Measurements from ENCODE around the gene GOSR2.

DNA sequence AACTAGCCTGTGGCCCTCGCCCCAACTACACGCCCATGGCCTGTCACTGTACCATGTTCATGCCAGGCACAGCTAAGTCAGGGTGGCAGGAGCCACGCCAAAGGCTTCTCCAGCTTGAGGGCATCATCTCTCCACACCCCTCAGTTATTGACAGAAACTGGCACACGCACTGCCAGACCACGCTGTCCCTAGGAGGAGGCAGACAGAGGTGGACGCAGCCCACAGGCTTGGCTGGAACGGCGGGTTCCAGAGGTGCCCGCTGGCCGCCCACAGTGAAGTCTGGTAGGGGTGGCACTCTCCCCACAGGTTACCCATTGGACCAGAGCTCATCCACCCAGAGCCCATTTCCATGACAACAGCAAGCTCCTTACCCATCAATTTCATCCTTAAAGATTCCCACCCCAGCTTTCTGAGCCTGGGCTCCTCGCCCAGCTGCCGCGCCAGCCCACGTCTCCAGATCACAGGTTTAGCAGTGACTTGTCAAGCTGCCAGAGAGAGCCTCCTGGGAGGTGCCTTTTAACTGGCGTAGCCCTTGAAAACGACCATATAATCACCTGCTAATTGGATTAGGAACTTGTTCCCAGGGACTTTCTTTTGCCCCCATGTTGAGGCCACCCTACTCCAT lies 28.1 kb downstream of the GOSR2 start:
- TF ChIP-seq, protein P1, sequence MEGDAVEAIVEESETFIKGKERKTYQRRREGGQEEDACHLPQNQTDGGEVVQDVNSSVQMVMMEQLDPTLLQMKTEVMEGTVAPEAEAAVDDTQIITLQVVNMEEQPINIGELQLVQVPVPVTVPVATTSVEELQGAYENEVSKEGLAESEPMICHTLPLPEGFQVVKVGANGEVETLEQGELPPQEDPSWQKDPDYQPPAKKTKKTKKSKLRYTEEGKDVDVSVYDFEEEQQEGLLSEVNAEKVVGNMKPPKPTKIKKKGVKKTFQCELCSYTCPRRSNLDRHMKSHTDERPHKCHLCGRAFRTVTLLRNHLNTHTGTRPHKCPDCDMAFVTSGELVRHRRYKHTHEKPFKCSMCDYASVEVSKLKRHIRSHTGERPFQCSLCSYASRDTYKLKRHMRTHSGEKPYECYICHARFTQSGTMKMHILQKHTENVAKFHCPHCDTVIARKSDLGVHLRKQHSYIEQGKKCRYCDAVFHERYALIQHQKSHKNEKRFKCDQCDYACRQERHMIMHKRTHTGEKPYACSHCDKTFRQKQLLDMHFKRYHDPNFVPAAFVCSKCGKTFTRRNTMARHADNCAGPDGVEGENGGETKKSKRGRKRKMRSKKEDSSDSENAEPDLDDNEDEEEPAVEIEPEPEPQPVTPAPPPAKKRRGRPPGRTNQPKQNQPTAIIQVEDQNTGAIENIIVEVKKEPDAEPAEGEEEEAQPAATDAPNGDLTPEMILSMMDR (conservative IDR thresholded peaks at IDR 0.05; ENCODE audit: low read depth, low read length) = no peak
- TF ChIP-seq, protein P2, sequence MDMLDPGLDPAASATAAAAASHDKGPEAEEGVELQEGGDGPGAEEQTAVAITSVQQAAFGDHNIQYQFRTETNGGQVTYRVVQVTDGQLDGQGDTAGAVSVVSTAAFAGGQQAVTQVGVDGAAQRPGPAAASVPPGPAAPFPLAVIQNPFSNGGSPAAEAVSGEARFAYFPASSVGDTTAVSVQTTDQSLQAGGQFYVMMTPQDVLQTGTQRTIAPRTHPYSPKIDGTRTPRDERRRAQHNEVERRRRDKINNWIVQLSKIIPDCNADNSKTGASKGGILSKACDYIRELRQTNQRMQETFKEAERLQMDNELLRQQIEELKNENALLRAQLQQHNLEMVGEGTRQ (IDR thresholded peaks at IDR 0.05; ENCODE audit: low read depth, low read length) = no peak
